Common myeloid progenitor, CD34-positive (primary cell): ENCODE data around the gene GJB6.
A peak's percentile ranks its signal among the peaks of the same experiment; 100 is the strongest.

Experiments
- CTCF ChIA-PET: fragments of 350-600 bp; sonication (Branson Sonifier 250); formaldehyde crosslinking; loops from one replicate; lab custom pipeline; 2021; ENCODE audit warnings: antibody characterized with exemption; lab: Charles Lee
- POLR2A ChIA-PET: fragments of 350-600 bp; sonication (Branson Sonifier 250); formaldehyde crosslinking; loops from one replicate; lab custom pipeline; 2021; ENCODE audit warnings: antibody characterized with exemption; lab: Charles Lee
- DNase-seq, 3 donors: peaks; one replicate each; pipeline versions ENCODE4 v3.0.0 to v3.0.0-alpha.2; 2013
- H3K27ac ChIP-seq, 2 experiments: 1 replicate in 1 of 2; 2 replicates in 1 of 2; pipeline ENCODE4 v1.7.0; 2013; ENCODE audit warnings: inconsistent platforms in 2 of 2, low read length in 2 of 2, mild to moderate bottlenecking in 2 of 2, low read depth in 1 of 2, moderate library complexity in 1 of 2; ENCODE audit not compliant: severe bottlenecking in 2 of 2, insufficient read depth in 1 of 2, poor library complexity in 1 of 2
- H3K27me3 ChIP-seq, 5 experiments: replicated peaks in 2 of 5; 1 replicate in 3 of 5; 2 replicates in 2 of 5; pipeline versions ENCODE4 v1.6.1 to v1.7.0; 2013; ENCODE audit warnings: low read length in 4 of 5, mild to moderate bottlenecking in 2 of 5, moderate library complexity in 2 of 5, inconsistent platforms in 1 of 5; ENCODE audit not compliant: insufficient read depth in 5 of 5, control insufficient read depth in 4 of 5
- H3K36me3 ChIP-seq, 4 experiments: 1 replicate in 2 of 4; 2 replicates in 2 of 4; pipeline versions ENCODE4 v1.6.1 to v1.7.0; 2013; ENCODE audit warnings: low read length in 3 of 4, control low read depth in 1 of 4, mild to moderate bottlenecking in 1 of 4; ENCODE audit not compliant: control insufficient read depth in 4 of 4, insufficient read depth in 4 of 4
- H3K4me1 ChIP-seq, 4 experiments: 1 replicate in 3 of 4; 2 replicates in 1 of 4; pipeline versions ENCODE4 v1.6.1 to v1.7.1; 2013; ENCODE audit warnings: low read length in 3 of 4, mild to moderate bottlenecking in 3 of 4, control low read depth in 1 of 4, inconsistent platforms in 1 of 4, moderate library complexity in 1 of 4; ENCODE audit not compliant: control insufficient read depth in 4 of 4, insufficient read depth in 4 of 4; ENCODE audit errors: control extremely low read depth in 1 of 4
- H3K4me3 ChIP-seq, 7 experiments: 1 replicate in 4 of 7; 2 replicates in 3 of 7; pipeline versions ENCODE4 v1.5.1 to v1.7.0; 2013; ENCODE audit warnings: mild to moderate bottlenecking in 7 of 7, low read length in 6 of 7, moderate library complexity in 6 of 7, inconsistent platforms in 2 of 7, low read depth in 2 of 7, control low read depth in 1 of 7; ENCODE audit not compliant: insufficient read depth in 4 of 7, control insufficient read depth in 1 of 7; ENCODE audit errors: extremely low read depth in 1 of 7
- H3K9me3 ChIP-seq, 5 experiments: 1 replicate in 4 of 5; 2 replicates in 1 of 5; pipeline versions ENCODE4 v1.6.1 to v1.7.1; 2013; ENCODE audit warnings: low read length in 4 of 5, mild to moderate bottlenecking in 2 of 5, inconsistent platforms in 1 of 5, low read depth in 1 of 5, moderate library complexity in 1 of 5; ENCODE audit not compliant: control insufficient read depth in 4 of 5, insufficient read depth in 2 of 5; ENCODE audit errors: control extremely low read depth in 1 of 5
- WGBS: methylation state at CpG from one replicate; pipeline ENCODE4 v1.1.5; 2013; ENCODE audit not compliant: insufficient coverage; 5-methylcytosine and 5-hydroxymethylcytosine counted together

The GJB6 gene

GRCh38 chr13:20249913-20250312 lies 17.8 kb upstream of the GJB6 start:
- no CpG with 5 or more reads among the region's 5 CpGs for WGBS
- Histone ChIP-seq H3K9me3 (no peaks in the 10 kb centered on the region), H3K36me3 (no peaks in the 10 kb centered on the region), H3K27ac (no peak overlapping the region), H3K4me1 (no peaks in the 10 kb centered on the region), H3K4me3 (no peak overlapping the region), H3K27me3 (peaks cover 0 to 6% (median 0%) of the 10 kb centered on the region in 5 experiments)
- ChIA-PET CTCF (no interaction called here), POLR2A (interaction anchor here (0.7 kb wide), 1 partner anchor 18 kb away, joined by 5 read pairs; no protein-coding TSS in a partner anchor)
- no peak for DNase-seq

DNA sequence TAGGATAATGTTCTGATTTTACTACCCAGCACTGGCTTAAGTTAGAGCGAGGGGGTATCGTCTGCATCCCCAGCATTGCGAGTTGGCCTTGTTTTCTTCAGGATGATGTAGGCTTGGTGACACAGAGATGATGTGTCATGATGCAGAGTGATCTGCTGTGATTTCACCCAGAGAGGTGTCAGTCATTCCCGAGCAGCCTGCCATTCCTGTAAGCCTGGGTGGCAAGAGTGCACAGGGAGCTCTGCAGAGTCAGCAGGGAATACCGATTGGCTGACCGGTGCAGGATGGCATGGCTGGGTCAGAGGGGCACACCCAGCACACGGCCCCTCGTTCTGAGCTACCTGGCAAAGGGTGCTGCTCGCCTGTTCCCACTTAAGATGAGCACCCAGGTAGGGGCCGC lies 15.8 kb upstream of the GJB6 start:
- Histone ChIP-seq H3K9me3 (no peaks in the 10 kb centered on the region), H3K27me3 (peaks cover 0 to 6% (median 0%) of the 10 kb centered on the region in 5 experiments)

GRCh38 chr13:20247403-20247802 lies 15.3 kb upstream of the GJB6 start:
- 93% methylated on average over 13 of the region's 14 CpGs for WGBS
- H3K36me3 ChIP-seq, result no peaks in the 10 kb centered on the region
- ChIA-PET CTCF (interaction anchor here (1.3 kb wide), 1 partner anchor 10 kb away, joined by 3 read pairs; no protein-coding TSS in a partner anchor), POLR2A (no interaction called here)
- no peak overlapping the region for H3K27ac ChIP-seq
- DNase-seq, result no peak
- no peaks in the 10 kb centered on the region for H3K4me1 ChIP-seq
- no peaks in the 10 kb centered on the region for H3K9me3 ChIP-seq
- peaks cover 0 to 6% (median 0%) of the 10 kb centered on the region in 5 experiments for H3K27me3 ChIP-seq
- no peak overlapping the region for H3K4me3 ChIP-seq

More for the DNA sequence above, 15.8 kb upstream of the GJB6 start:
- ChIA-PET CTCF (interaction anchor here (1.3 kb wide), 1 partner anchor 9 kb away, joined by 3 read pairs; no protein-coding TSS in a partner anchor), POLR2A (no interaction called here)
- Histone ChIP-seq H3K4me3 (no peak overlapping the region), H3K4me1 (no peaks in the 10 kb centered on the region), H3K36me3 (no peaks in the 10 kb centered on the region), H3K27ac (no peak overlapping the region)
- DNase-seq, result no peak
- WGBS, result 89% methylated on average over 8 of the region's 10 CpGs

DNA sequence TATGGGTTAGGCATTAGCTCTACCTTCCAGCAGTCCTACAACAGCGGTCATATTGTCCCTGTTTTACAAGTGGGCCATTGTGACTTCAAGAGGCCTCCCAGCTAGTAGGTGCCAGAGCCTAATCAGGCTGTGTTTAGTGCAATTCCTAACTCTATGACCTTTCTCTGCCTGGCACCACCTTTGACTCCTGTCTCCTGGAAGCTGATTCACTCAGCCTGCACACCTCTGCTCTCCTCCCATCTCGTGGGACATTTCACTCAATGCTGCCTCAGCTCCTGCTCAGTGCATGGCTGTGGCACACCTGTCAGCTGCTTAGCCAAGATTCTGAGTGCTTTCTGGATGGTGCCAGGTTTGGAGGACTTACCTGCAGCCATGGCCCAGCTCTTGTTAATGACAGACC lies 9.5 kb upstream of the GJB6 start:
- Histone ChIP-seq H3K27ac (no peak overlapping the region), H3K27me3 (peaks cover 0 to 12% (median 3%) of the 10 kb centered on the region in 5 experiments), H3K4me1 (no peaks in the 10 kb centered on the region), H3K4me3 (no peak overlapping the region), H3K36me3 (no peaks in the 10 kb centered on the region), H3K9me3 (no peaks in the 10 kb centered on the region)
- CTCF ChIA-PET, result no interaction called here
- POLR2A ChIA-PET, result no interaction called here
- WGBS, result 100% methylated on average over 1 of the region's 2 CpGs
- DNase-seq, result no peak

DNA sequence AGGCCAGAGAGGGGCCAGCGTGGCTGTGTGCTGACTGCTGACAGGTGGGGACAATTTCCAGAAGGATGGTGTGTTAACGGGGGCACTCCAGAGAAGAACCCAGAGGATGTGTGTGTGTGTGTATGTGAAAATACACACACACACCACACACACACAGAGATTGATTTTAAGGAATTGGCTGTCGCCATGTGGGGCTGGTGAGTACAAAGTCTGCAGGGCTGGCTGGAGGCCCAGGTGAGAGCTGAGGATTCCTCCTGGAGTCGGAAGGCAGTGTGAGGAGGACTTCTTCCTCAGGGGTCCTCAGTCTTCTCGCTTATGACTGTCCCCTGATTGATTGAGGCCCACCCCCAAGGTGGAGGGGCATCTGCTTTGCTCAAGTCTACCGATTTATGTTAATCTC lies 7.6 kb upstream of the GJB6 start:
- H3K4me3 ChIP-seq, result no peak overlapping the region
- CTCF ChIA-PET, result no interaction called here
- no peaks in the 10 kb centered on the region for H3K9me3 ChIP-seq
- H3K27me3 ChIP-seq, result peaks cover 0 to 24% (median 6%) of the 10 kb centered on the region in 5 experiments
- 95% methylated on average over 4 of the region's 6 CpGs for WGBS
- H3K4me1 ChIP-seq, result no peaks in the 10 kb centered on the region
- no peak overlapping the region for H3K27ac ChIP-seq
- POLR2A ChIA-PET, result no interaction called here
- H3K36me3 ChIP-seq, result no peaks in the 10 kb centered on the region
- no peak for DNase-seq

GRCh38 chr13:20232556-20233277 lies 598 bp upstream of the GJB6 start:
- Histone ChIP-seq H3K4me1 (peaks cover 0 to 18% (median 15%) of the 10 kb centered on the region in 4 experiments), H3K27me3 (peaks cover 0 to 72% (median 30%) of the 10 kb centered on the region in 5 experiments), H3K27ac (no peak overlapping the region), H3K36me3 (no peaks in the 10 kb centered on the region), H3K9me3 (peaks cover 0 to 2% (median 0%) of the 10 kb centered on the region in 5 experiments), H3K4me3 (peak overlapping the region in 5 of 7 experiments; percentile 13 to 69 (median 57))
- no peak for DNase-seq
- 36% methylated on average over 18 of the region's 25 CpGs for WGBS
- CTCF ChIA-PET, result no interaction called here
- POLR2A ChIA-PET, result no interaction called here
